ENCODE data around the gene EXO1.
A peak's percentile ranks its signal among the peaks of the same experiment; 100 is the strongest.

EXO1 gene

DNA sequence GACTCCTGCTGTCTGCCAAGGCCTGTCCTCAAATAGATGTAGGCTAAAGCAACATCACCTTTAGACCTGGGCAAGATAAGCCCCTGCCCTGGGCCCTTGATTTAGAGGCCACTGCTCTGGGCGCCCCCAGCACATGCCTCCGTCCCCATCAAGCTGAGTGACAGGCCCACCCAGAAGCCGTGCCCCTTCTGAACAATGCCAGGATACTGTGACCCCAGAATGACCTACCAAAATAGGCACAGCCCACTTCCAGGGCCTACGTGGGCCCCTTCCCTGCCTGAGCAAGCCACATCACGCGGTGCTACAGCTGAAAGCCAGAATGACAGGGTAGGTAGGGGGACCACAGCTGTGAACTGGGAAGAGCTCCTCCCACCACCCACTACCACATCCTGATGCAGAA is 84.8 kb downstream of the EXO1 start:
- H3K4me3 ChIP-seq (ENCODE audit: insufficient read length, low read depth): no peak overlapping the region
- no peak overlapping the region for H3K9ac ChIP-seq (ENCODE audit: insufficient read length, low read depth)
- no peak for DNase-seq (ENCODE audit: low read depth, low spot score)
- no peaks in the 10 kb centered on the region for H3K9me3 ChIP-seq (ENCODE audit: insufficient read depth, low read length)
- no peaks in the 10 kb centered on the region for H3K36me3 ChIP-seq (ENCODE audit: insufficient read depth, insufficient read length, low read length)
- H3K27me3 ChIP-seq (ENCODE audit: insufficient read depth, insufficient read length): no peaks in the 10 kb centered on the region
- no peak for TF ChIP-seq YY1 (IDR thresholded peaks at IDR 0.05; ENCODE audit: insufficient read depth, insufficient read length)
- no peak for TF ChIP-seq SUZ12 (IDR thresholded peaks at IDR 0.05; ENCODE audit: extremely low read depth, insufficient read depth, insufficient read length)
- no peak for TF ChIP-seq ZNF274 (IDR thresholded peaks at IDR 0.05; ENCODE audit: low read depth, low read length)
- peaks cover 4% of the 10 kb centered on the region for H3K4me1 ChIP-seq (ENCODE audit: insufficient read depth, insufficient read length)

- peak; percentile 84 for DNase-seq (ENCODE audit: low read depth, low spot score)
- H3K27me3 ChIP-seq (ENCODE audit: insufficient read depth, insufficient read length): no peaks in the 10 kb centered on the region
- no peak overlapping the region for H3K4me3 ChIP-seq (ENCODE audit: insufficient read length, low read depth)
- TF ChIP-seq YY1 (IDR thresholded peaks at IDR 0.05; ENCODE audit: insufficient read depth, insufficient read length) (no peak), SUZ12 (IDR thresholded peaks at IDR 0.05; ENCODE audit: extremely low read depth, insufficient read depth, insufficient read length) (no peak)
- H3K9ac ChIP-seq (ENCODE audit: insufficient read length, low read depth): no peak overlapping the region
- H3K9me3 ChIP-seq (ENCODE audit: insufficient read depth, low read length): peaks cover 7% of the 10 kb centered on the region; the same call in 1 of the 2 replicates
- H3K4me1 ChIP-seq (ENCODE audit: insufficient read depth, insufficient read length): peaks cover 4% of the 10 kb centered on the region
- H3K36me3 ChIP-seq (ENCODE audit: insufficient read depth, insufficient read length, low read length): no peaks in the 10 kb centered on the region
Measured at GRCh38 chr1:241934201-241934848, 86.3 kb downstream of the EXO1 start.

DNA sequence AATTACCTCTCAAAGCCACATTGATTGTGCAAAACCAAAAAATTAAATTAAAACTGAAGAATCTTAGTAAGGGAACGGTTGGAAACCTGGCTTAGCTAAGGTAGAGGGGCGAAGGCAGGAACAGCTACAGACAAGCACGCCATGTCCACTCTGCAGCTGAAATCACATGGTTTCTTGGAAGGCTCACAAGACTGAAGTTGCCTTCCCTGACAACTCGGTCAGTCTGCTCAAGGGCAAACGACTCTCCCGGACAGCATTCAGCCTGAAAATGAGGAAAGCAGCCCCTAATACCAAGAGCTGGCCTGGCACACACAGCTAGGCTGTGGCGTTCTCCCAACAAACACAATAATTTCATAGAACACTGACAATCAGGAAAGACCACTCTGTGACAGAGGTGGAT is 86.9 kb downstream of the EXO1 start:
- H3K4me1 ChIP-seq (ENCODE audit: insufficient read depth, insufficient read length): peaks cover 4% of the 10 kb centered on the region
- peaks cover 7% of the 10 kb centered on the region; the same call in 1 of the 2 replicates for H3K9me3 ChIP-seq (ENCODE audit: insufficient read depth, low read length)
- TF ChIP-seq SUZ12 (IDR thresholded peaks at IDR 0.05; ENCODE audit: extremely low read depth, insufficient read depth, insufficient read length) (no peak), YY1 (IDR thresholded peaks at IDR 0.05; ENCODE audit: insufficient read depth, insufficient read length) (no peak), ZNF274 (IDR thresholded peaks at IDR 0.05; ENCODE audit: low read depth, low read length) (no peak)

More for the DNA sequence above, 86.9 kb downstream of the EXO1 start:
- Histone ChIP-seq H3K36me3 (ENCODE audit: insufficient read depth, insufficient read length, low read length) (no peaks in the 10 kb centered on the region), H3K9ac (ENCODE audit: insufficient read length, low read depth) (no peak overlapping the region), H3K4me3 (ENCODE audit: insufficient read length, low read depth) (no peak overlapping the region), H3K27me3 (ENCODE audit: insufficient read depth, insufficient read length) (no peaks in the 10 kb centered on the region)
- DNase-seq (ENCODE audit: low read depth, low spot score): no peak

Data from NT2/D1 (cell line).